NOMO-1 treated with dmso at 0.1 percent for 144 hours (cell line): ENCODE data around the gene GNAS.

Experiments
- DNase-seq: peaks from one replicate; lab custom pipeline; 2025; ENCODE audit not compliant: unreplicated experiment; lab: John Stamatoyannopoulos, UW

Gene GNAS

GRCh38 chr20:58853976-58854637, 1.6 kb downstream of the GNAS start:
- DNase-seq, result no peak

- no peak for DNase-seq
These were observed 2.3 kb downstream of the GNAS start for GRCh38 chr20:58854638-58855471.

GRCh38 chr20:58855506-58856389, 3.2 kb downstream of the GNAS start:
- no peak for DNase-seq

GRCh38 chr20:58863044-58863790, 10.7 kb downstream of the GNAS start:
- DNase-seq, result no peak

GRCh38 chr20:58864346-58864745, 11.8 kb downstream of the GNAS start:
- no peak for DNase-seq

- DNase-seq, result no peak
These were observed 13.3 kb downstream of the GNAS start for GRCh38 chr20:58865843-58866242.

- no peak for DNase-seq
These were observed 14.7 kb downstream of the GNAS start for GRCh38 chr20:58867211-58867610.

GRCh38 chr20:58868795-58869194, 16.3 kb downstream of the GNAS start:
- DNase-seq, result no peak

GRCh38 chr20:58869662-58870227, 17.2 kb downstream of the GNAS start:
- DNase-seq, result no peak

GRCh38 chr20:58870293-58871014, 17.9 kb downstream of the GNAS start:
- no peak for DNase-seq

- DNase-seq, result no peak
These were observed 19.1 kb downstream of the GNAS start for GRCh38 chr20:58871533-58872102.

GRCh38 chr20:58874469-58874868, 22.0 kb downstream of the GNAS start:
- DNase-seq, result no peak

GRCh38 chr20:58875111-58875510, 22.6 kb downstream of the GNAS start:
- DNase-seq, result no peak

- no peak for DNase-seq
These were observed 23.1 kb downstream of the GNAS start for GRCh38 chr20:58875541-58876134.

- DNase-seq, result no peak
These were observed 23.9 kb downstream of the GNAS start for GRCh38 chr20:58876437-58876836.

- DNase-seq, result no peak
These were observed 24.8 kb downstream of the GNAS start for GRCh38 chr20:58877050-58877975.

GRCh38 chr20:58877976-58878360, 25.5 kb downstream of the GNAS start:
- DNase-seq, result no peak

GRCh38 chr20:58878399-58878798, 25.9 kb downstream of the GNAS start:
- DNase-seq, result no peak
